Heart left ventricle (tissue), 16 donors: Measurements from ENCODE around the gene C6orf132. TPM values are rescaled to one million over a fixed set of nuclear protein-coding genes. Genes with fewer than 3 reads are reported as not detected.

Experiments
- ATAC-seq, 4 donors: fragments of 200-7000 bp; cut with Tn5 transposase; one replicate each; pipeline ENCODE4 v1.9.1; 2020 to 2022; ENCODE audit warnings: moderate library complexity in 4 of 4, mild to moderate bottlenecking in 3 of 4, moderate number of reproducible peaks in 1 of 4
- DNase-seq, 5 donors: peaks; one replicate each; pipeline ENCODE4 v3.0.0-alpha.2; 2020
- H3K27ac ChIP-seq, 12 donors: fragments of 200-600 bp; sonication (generic) in 4 of 12; one replicate each; pipeline versions ENCODE4 v1.5.0 to v1.8.0; 2016 to 2022; ENCODE audit warnings: mild to moderate bottlenecking in 2 of 12
- H3K27me3 ChIP-seq, 9 donors: fragments of 200-600 bp; sonication (generic) in 2 of 9; one replicate each; pipeline versions ENCODE4 v1.5.1 to v1.8.0; 2016 to 2022; ENCODE audit warnings: mild to moderate bottlenecking in 3 of 9
- H3K36me3 ChIP-seq, 9 donors: fragments of 200-600 bp; sonication (generic) in 2 of 9; one replicate each; pipeline versions ENCODE4 v1.5.0 to v1.8.0; 2018 to 2022; ENCODE audit warnings: mild to moderate bottlenecking in 2 of 9
- H3K4me1 ChIP-seq, 12 donors: fragments of 200-600 bp; sonication (generic) in 4 of 12; one replicate each; pipeline versions ENCODE4 v1.5.0 to v1.8.0; 2016 to 2022; ENCODE audit warnings: mild to moderate bottlenecking in 3 of 12
- H3K4me3 ChIP-seq, 12 donors: fragments of 200-600 bp; sonication (generic) in 4 of 12; one replicate each; pipeline versions ENCODE4 v1.5.0 to v1.8.0; 2017 to 2022; ENCODE audit warnings: mild to moderate bottlenecking in 9 of 12, moderate library complexity in 4 of 12
- H3K9me3 ChIP-seq, 12 donors: fragments of 200-600 bp; sonication (generic) in 4 of 12; one replicate each; pipeline versions ENCODE4 v1.5.0 to v1.8.0; 2016 to 2022; ENCODE audit warnings: mild to moderate bottlenecking in 1 of 12
- CTCF ChIP-seq, 12 donors: fragments of 200-600 bp; sonication (generic) in 4 of 12; IDR thresholded peaks; one replicate each; pipeline versions ENCODE4 v1.5.0 to v1.8.0; 2018 to 2022; ENCODE audit warnings: antibody characterized with exemption in 12 of 12, mild to moderate bottlenecking in 5 of 12
- POLR2A ChIP-seq, 2 donors: fragments of 450-650 bp; IDR thresholded peaks; one replicate each; pipeline ENCODE4 v1.6.1; 2017; ENCODE audit warnings: antibody characterized with exemption in 2 of 2, mild to moderate bottlenecking in 2 of 2, moderate library complexity in 2 of 2
- WGBS, 4 donors: extraction: QIAGEN DNeasy Blood & Tissue Kit in 2 of 4; methylation state at CpG; one replicate each; pipeline versions ENCODE4 v1.1.5 to v1.1.7; 2013 to 2018; 5-methylcytosine and 5-hydroxymethylcytosine counted together
- intact Hi-C, 10 donors: fragments of 100-400 bp; cut with DNase I; formaldehyde crosslinking; loops; one replicate each; pipeline versions ENCODE4 v1.11.1 to v1.14.2; 2022
- polyA plus RNA-seq, 2 donors: library from polyadenylated mRNA; stranded (reverse); fragments of 200-250 nt; gene quantifications; one replicate each; pipeline ENCODE4 v1.2.3, GENCODE V29; 2013
- total RNA-seq, 9 donors: library from RNA; depleted of rRNA in 2 of 9; stranded (reverse); fragments of >200 nt in 2 of 9; fragmentation: NEBNext Ultra II Directional in 3 of 9; extraction: Animal tissue kit (Norgen Biotek cat#: 25700) in 3 of 9; gene quantifications; one replicate each; pipeline versions ENCODE4 v1.1.0 to v1.2.4, GENCODE V29; 2016 to 2023
- donor health status: ischemic (EF 13 %, LVEDD 7.1; RV severe dilation, severe dysfunction).
- donor health status: healthy with polysubstance abuse.
- donor health status: DM: no; HTN: yes; CAD: no.
- donor health status: DM: no; HTN: no; CAD: no.
- donor health status: ischemic (EF 25% LVEDD 6.9; RV normal size, moderate dysfunction).
- donor health status: ischemic (EF 25% LVEDD 5.7; RV mildly dilated, moderate dysfunction).
- donor health status: healthy.
- donor health status: DM: yes; HTN: yes; CAD: no.
- donor health status: ischemic (EF 35%, LVEDD 5.7; RV mildly dilated, moderate dysfunction).
- donor health status: nonischemic (EF 11% LVEDD 7.7; RV severe dilation, severe dysfunction).
- donor health status: DM: yes; HTN: yes; CAD: no.
- donor health status: PGD.
- donor health status: ischemic (EF 29% LVEDD 5.4; RV normal size, mild dysfunction).
- donor health status: nonischemic (EF 23%, LVEDD 6.1; RV moderate dilation, normal function).

The C6orf132 gene
- total and polyA plus RNA-seq, 11 donors, result 0.30 to 5.7 (median 2.2) TPM

- peak in 1 of 5 donors; percentile 10 for DNase-seq
- Histone ChIP-seq H3K27ac (no peak overlapping the region), H3K4me3 (no peak overlapping the region), H3K4me1 (peaks cover 0 to 6% (median 0%) of the 10 kb centered on the region in 12 donors), H3K27me3 (peaks cover 0 to 11% (median 5%) of the 10 kb centered on the region in 9 donors), H3K36me3 (no peaks in the 10 kb centered on the region), H3K9me3 (no peaks in the 10 kb centered on the region)
- WGBS, 4 donors, result 86 to 92% (median 89%) methylated on average over 15 to 20 of the region's 20 CpGs
- TF ChIP-seq CTCF (IDR thresholded peaks at IDR 0.05) (no peak), POLR2A (IDR thresholded peaks at IDR 0.05) (no peak)
- ATAC-seq, result no peak
- intact Hi-C loops, result no loop called here
Observed at GRCh38 chr6:42179261-42179944, 37.0 kb upstream of the C6orf132 start.

GRCh38 chr6:42177514-42178364, 35.3 kb upstream of the C6orf132 start:
- Histone ChIP-seq H3K36me3 (no peaks in the 10 kb centered on the region), H3K27ac (no peak overlapping the region), H3K4me3 (no peak overlapping the region), H3K4me1 (peaks cover 0 to 6% (median 0%) of the 10 kb centered on the region in 12 donors), H3K9me3 (no peaks in the 10 kb centered on the region), H3K27me3 (peaks cover 0 to 11% (median 5%) of the 10 kb centered on the region in 9 donors)
- DNase-seq, result peak in 1 of 5 donors; percentile 25
- intact Hi-C loops, result no loop called here
- peak in 1 of 4 donors; percentile 16 for ATAC-seq
- TF ChIP-seq POLR2A (IDR thresholded peaks at IDR 0.05) (no peak), CTCF (IDR thresholded peaks at IDR 0.05) (no peak)
- WGBS, 4 donors, result 17 to 32% (median 22%) methylated on average over 24 to 27 of the region's 27 CpGs

GRCh38 chr6:42176981-42177380, 34.6 kb upstream of the C6orf132 start:
- H3K4me3 ChIP-seq, result no peak overlapping the region
- intact Hi-C loops, result no loop called here
- H3K36me3 ChIP-seq, result no peaks in the 10 kb centered on the region
- peaks cover 0 to 11% (median 5%) of the 10 kb centered on the region in 9 donors for H3K27me3 ChIP-seq
- H3K27ac ChIP-seq, result no peak overlapping the region
- H3K9me3 ChIP-seq, result no peaks in the 10 kb centered on the region
- H3K4me1 ChIP-seq, result peaks cover 0 to 6% (median 0%) of the 10 kb centered on the region in 12 donors
- no peak for DNase-seq
- TF ChIP-seq CTCF (IDR thresholded peaks at IDR 0.05), result no peak
- TF ChIP-seq POLR2A (IDR thresholded peaks at IDR 0.05), result no peak
- no peak for ATAC-seq

GRCh38 chr6:42175860-42176259, 33.4 kb upstream of the C6orf132 start:
- no peak overlapping the region for H3K4me3 ChIP-seq
- H3K36me3 ChIP-seq, result no peaks in the 10 kb centered on the region
- no peaks in the 10 kb centered on the region for H3K9me3 ChIP-seq
- no peak overlapping the region for H3K27ac ChIP-seq
- WGBS, 4 donors, result 66 to 71% (median 68%) methylated on average over 5 of the region's 5 CpGs
- TF ChIP-seq CTCF (IDR thresholded peaks at IDR 0.05) (peak in 1 of 12 donors; percentile 6), POLR2A (IDR thresholded peaks at IDR 0.05) (no peak)
- peaks cover 0 to 11% (median 5%) of the 10 kb centered on the region in 9 donors for H3K27me3 ChIP-seq
- ATAC-seq (no peak), DNase-seq (no peak)
- intact Hi-C loops, result no loop called here
- H3K4me1 ChIP-seq, result peaks cover 0 to 6% (median 0%) of the 10 kb centered on the region in 12 donors
